Activated CD4-positive, alpha-beta T cell treated with anti-CD3 and anti-CD28 coated beads, Interleukin-2, amount 50 U/mL, for 24 hours (primary cell): ENCODE results near the gene ERBB3.
A peak's percentile ranks its signal among the peaks of the same experiment; 100 is the strongest.

Experiments used
- DNase-seq, 2 donors: peaks; one replicate each; pipeline ENCODE4 v3.0.0-alpha.2; 2020; ENCODE audit warnings: low read depth in 1 of 2, low spot score in 1 of 2

Gene ERBB3

GRCh38 chr12:56129942-56130495 is 50.1 kb downstream of the ERBB3 start:
- DNase-seq: no peak

DNA sequence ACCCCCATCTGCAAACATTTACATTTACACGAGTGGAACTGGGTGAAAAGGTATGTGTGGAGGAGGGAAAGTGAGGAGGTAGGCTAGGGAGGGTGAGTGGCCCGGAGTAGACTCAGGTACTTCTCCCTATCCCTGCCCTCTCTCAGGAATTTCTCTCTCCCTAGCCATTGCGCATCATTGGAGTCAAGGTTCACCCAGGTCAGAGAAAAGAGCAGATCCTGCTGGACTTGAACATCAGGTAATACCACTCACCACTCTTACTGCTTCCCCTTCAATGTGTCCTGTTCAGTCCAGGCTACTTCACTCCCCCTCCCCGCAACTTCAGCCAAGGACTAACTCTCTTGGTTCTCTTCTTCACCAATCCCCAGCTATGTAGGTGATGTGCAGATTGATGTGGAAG is 50.9 kb downstream of the ERBB3 start:
- DNase-seq: no peak

- DNase-seq: no peak
These were observed 54.9 kb downstream of the ERBB3 start for GRCh38 chr12:56134897-56135296.

GRCh38 chr12:56137853-56138571 is 58.0 kb downstream of the ERBB3 start:
- DNase-seq: no peak

DNA sequence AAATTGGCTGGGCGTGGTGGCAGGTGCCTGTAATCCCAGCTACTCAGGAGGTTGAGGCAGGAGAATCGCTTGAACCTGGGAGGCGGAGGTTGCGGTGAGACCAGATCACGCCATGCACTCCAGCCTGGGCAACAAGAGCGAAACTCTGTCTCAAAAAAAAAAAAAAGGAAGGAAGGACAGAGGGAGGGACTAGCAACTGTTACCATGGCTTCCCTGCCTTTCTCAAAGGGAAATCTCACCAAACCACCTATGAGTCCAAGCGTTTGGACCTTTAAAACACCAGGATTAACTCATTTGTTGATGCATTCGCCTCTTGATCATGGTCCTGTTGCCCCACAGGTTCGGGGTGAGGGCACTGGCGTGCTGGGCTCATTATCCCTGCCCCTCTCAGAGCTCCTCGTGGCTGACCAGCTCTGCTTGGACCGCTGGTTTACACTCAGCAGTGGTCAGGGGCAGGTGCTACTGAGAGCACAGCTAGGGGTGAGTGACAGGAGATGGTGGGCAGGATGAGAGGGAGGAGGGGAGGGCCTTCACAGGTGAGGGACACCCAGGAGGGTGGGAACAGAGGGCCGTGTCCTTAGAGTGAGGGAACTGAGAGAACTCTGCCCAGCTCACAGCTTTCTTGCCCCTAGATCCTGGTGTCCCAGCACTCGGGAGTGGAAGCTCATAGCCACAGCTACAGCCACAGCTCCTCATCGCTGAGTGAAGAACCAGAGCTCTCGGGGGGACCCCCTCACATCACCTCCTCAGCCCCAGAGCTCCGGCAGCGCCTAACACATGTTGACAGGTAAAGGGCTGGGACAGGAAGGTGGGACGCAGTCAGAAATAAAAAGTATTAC is 62.2 kb downstream of the ERBB3 start:
- DNase-seq: no peak

DNA sequence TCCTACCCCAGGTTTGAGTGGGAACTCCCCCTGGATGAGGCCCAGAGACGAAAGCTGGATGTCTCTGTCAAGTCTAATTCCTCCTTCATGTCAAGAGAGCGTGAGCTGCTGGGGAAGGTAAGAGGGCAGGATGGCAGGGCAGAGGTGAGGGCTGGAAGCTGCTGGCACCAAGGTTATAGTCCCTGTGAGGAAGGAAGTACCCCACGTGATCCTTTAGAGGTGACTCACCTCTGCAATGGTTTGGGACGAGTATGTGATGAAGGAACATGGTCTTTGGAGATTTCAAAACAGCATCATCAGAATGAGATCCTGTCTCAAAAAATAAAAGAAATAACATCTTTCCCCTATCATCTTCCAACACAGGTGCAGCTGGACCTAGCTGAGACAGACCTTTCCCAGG is 63.3 kb downstream of the ERBB3 start:
- no peak for DNase-seq

GRCh38 chr12:56143870-56144269 is 63.9 kb downstream of the ERBB3 start:
- DNase-seq: no peak

DNA sequence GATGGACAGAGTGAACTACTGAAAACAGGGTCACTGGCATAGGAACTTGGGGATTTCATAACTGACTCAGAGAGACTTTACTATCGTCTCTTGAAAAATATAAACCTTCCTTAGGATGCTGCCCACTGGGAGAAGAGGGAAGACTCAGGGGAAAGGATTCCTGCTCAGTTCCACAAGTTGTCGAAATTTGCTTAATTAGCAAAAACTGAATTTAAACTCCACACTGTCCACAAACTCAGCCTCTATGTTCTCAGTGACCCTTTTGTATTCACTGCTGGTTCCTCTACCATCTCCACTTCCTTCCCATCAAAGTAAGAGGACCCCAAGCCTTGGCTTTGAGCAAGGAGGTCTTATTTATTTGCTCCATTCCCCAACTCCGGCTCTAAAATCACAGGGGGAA is 65.3 kb downstream of the ERBB3 start:
- no peak for DNase-seq

- no peak for DNase-seq
These were observed 66.8 kb downstream of the ERBB3 start for GRCh38 chr12:56146492-56147460.

GRCh38 chr12:56150563-56150962 is 70.6 kb downstream of the ERBB3 start:
- no peak for DNase-seq

DNA sequence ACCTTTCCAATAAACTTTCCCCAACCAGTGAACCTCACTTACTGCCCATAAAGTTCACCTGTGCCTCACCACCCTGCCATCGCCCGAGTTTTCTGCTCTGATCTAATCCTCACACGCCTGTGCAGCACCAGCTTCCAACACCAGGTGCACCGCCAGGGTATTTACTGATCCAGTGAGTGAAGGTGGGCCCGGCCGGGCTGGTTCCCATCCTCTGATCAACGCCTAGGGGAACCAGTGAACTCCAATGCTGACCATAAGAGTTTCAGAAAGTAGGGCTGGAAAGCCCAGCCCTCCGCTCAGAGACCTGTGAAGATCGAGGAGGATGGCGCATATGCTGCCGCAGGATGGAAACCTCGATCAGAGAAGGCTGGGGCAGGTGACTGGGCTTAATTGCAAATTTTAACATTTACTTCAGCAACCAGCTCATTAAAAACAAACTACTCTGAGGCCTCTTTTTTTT is 71.7 kb downstream of the ERBB3 start:
- DNase-seq: peak; percentile 53 to 57

DNA sequence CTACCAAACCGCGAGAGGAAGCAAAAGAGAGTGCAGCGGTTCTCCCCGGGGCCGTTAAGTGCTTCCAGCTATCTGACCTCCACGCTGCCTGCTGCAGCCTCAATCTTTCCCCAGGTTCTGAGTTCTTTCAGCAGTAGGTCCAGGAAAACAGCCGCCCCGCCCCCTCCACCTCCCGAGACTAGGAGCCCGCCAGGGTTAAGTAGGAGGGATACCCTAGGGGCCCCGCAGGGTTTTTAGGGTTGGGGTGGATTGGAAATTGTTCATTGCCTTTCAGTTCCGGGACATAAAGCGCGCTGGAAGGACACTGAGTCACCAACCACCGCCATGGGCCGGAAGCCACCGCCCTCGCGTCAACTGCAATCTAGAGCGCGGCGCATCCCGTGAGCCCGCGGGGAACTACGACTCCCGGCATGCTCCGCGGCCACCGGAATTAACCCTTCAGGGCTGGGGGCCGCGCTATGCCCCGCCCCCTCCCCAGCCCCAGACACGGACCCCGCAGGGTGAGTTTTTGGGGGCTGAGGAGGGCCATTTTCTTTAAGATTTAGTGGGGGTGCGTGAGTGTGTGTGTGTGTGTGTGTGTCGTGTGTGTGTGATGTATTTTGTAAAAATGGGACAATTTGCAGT is 72.3 kb downstream of the ERBB3 start, which contains the start of gene MYL6B:
Gene MYL6B, plus strand, starts transcription at position 456 of the 624 bp plus-strand sequence. CDS start 1,332 bp downstream, outside the sequence.
- peak; percentile 85 to 93 for DNase-seq
